Measurements from ENCODE around the gene ATP6V0B.

ATP6V0B gene

DNA sequence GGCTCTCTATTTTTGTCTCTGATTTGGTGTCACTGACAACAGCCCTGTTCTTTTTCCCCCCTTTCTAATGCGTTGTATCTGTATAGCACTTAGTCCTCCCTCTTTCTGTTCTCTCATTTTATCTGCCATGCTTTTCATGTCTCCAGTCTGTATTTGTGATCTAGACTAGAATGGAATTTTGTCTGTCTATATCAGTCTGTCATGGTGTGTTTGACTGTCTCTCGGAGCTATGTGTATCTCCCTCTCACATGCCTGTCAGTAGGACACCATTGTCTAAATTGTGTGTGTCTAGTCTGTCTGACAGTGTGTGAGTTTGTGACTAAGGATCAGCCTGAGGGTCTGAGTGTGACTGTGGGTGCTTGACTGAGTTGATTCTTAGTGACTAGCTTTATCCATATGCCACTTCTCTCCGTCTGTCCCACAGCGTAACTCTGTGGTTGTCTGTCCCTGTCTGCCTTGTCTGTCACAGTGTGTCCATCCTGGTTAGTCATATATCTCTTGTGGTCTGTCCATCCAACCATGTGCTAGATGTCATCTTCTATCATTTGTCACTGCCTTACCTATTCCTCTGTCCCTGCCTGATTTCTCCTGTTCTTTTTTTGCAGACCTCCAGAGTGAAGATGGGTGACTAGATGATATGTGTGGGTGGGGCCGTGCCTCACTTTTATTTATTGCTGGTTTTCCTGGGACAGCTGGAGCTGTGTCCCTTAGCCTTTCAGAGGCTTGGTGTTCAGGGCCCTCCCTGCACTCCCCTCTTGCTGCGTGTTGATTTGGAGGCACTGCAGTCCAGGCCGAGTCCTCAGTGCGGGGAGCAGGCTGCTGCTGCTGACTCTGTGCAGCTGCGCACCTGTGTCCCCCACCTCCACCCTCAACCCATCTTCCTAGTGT is 2.9 kb downstream of the ATP6V0B start:
- peak overlapping the region; percentile 94 for H3K27ac ChIP-seq
- ChIA-PET CTCF (no interaction called here), POLR2A (ENCODE audit: low non-redundant PET) (no interaction called here)
- no peak for DNase-seq (ENCODE audit: low spot score)
- no peak for TF ChIP-seq CTCF (conservative IDR thresholded peaks at IDR 0.05; ENCODE audit: low read depth)

DNA sequence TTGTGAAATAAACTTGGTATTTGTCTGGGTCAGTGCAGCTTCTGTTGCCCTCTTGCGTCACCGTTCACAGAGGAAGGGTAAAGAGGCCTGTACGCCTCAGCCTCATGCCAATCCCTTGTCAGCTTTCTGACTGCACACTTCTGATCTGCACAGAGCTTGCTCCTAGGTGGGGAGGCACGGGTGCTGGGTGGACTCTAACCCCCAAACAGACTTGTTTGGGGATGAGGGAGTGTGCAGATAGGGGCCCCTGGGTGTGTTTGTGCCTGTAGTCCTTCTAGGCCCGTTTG is 3.4 kb downstream of the ATP6V0B start:
- no peak for DNase-seq (ENCODE audit: low spot score)
- CTCF ChIA-PET, result no interaction called here
- POLR2A ChIA-PET (ENCODE audit: low non-redundant PET), result no interaction called here
- no peak for TF ChIP-seq CTCF (conservative IDR thresholded peaks at IDR 0.05; ENCODE audit: low read depth)
- H3K27ac ChIP-seq, result peak overlapping the region; percentile 94

GRCh38 chr1:43978551-43979260 is 3.9 kb downstream of the ATP6V0B start, which contains the start of gene B4GALT2:
Gene B4GALT2 (plus strand): TSS chr1:43979210. CDS start chr1:43981161, 1,951 bp downstream.
- ChIA-PET CTCF (no interaction called here), POLR2A (ENCODE audit: low non-redundant PET) (no interaction called here)
- peak; percentile 64 for DNase-seq (ENCODE audit: low spot score)
- TF ChIP-seq CTCF (conservative IDR thresholded peaks at IDR 0.05; ENCODE audit: low read depth), result no peak
- peak within 1 kb of the TSS; percentile 94 for H3K27ac ChIP-seq

- TF ChIP-seq CTCF (conservative IDR thresholded peaks at IDR 0.05; ENCODE audit: low read depth), result no peak
- peak overlapping the region; percentile 94 for H3K27ac ChIP-seq
- DNase-seq (ENCODE audit: low spot score), result no peak
- ChIA-PET CTCF (no interaction called here), POLR2A (ENCODE audit: low non-redundant PET) (no interaction called here)
Observed at GRCh38 chr1:43979261-43979527, 4.4 kb downstream of the ATP6V0B start.

- ChIA-PET CTCF (interaction anchor here (1.0 kb wide), 1 partner anchor 9 kb away, joined by 3 read pairs; no protein-coding TSS in a partner anchor), POLR2A (ENCODE audit: low non-redundant PET) (interaction anchor here (0.6 kb wide), 1 partner anchor 10 kb away, joined by 3 read pairs; no protein-coding TSS in a partner anchor)
- TF ChIP-seq CTCF (conservative IDR thresholded peaks at IDR 0.05; ENCODE audit: low read depth), result no peak
- peak; percentile 62 for DNase-seq (ENCODE audit: low spot score)
- H3K27ac ChIP-seq, result peak overlapping the region; percentile 94
Observed at GRCh38 chr1:43979528-43980254, 4.9 kb downstream of the ATP6V0B start.
